Right atrium auricular region (tissue), 2 donors: ENCODE data around the gene FUT2. TPM values are rescaled to one million over a fixed set of nuclear protein-coding genes. Genes with fewer than 3 reads are reported as not detected.

Experiments used
- DNase-seq: peaks from one replicate; pipeline ENCODE4 v3.0.0-alpha.2; 2019; ENCODE audit warnings: low spot score
- H3K27ac ChIP-seq, 2 donors: fragments of 200-600 bp; sonication (generic); 1 replicate in 1 of 2; 2 replicates in 1 of 2; pipeline ENCODE4 v1.5.1; 2016 to 2019
- H3K27me3 ChIP-seq, 2 donors: fragments of 200-600 bp; sonication (generic); one replicate each; pipeline versions ENCODE4 v1.5.1 to v1.6.0; 2017 to 2019
- H3K36me3 ChIP-seq: fragments of 200-600 bp; sonication (generic); one replicate; pipeline ENCODE4 v1.5.1; 2016
- H3K4me1 ChIP-seq, 2 donors: fragments of 200-600 bp; sonication (generic); one replicate each; pipeline versions ENCODE4 v1.5.1 to v1.6.0; 2017 to 2019
- H3K4me3 ChIP-seq, 2 donors: fragments of 200-600 bp; sonication (generic); 1 replicate in 1 of 2; 2 replicates in 1 of 2; pipeline ENCODE4 v1.5.1; 2017 to 2019; ENCODE audit warnings: mild to moderate bottlenecking in 1 of 2, moderate library complexity in 1 of 2
- H3K9me3 ChIP-seq, 2 donors: fragments of 200-600 bp; sonication (generic); one replicate each; pipeline ENCODE4 v1.5.1; 2019
- CTCF ChIP-seq, 2 donors: fragments of 200-600 bp; sonication (generic); IDR thresholded peaks; one replicate each; pipeline ENCODE4 v1.5.1; 2019; ENCODE audit warnings: antibody characterized with exemption in 2 of 2
- total RNA-seq, 2 donors: library from RNA; depleted of rRNA; stranded (reverse); fragments of >200 nt; gene quantifications; one replicate each; pipeline ENCODE4 v1.1.0, GENCODE V29; 2016

Gene FUT2
- total RNA-seq, 2 donors from 2014 or later, result not detected

DNA sequence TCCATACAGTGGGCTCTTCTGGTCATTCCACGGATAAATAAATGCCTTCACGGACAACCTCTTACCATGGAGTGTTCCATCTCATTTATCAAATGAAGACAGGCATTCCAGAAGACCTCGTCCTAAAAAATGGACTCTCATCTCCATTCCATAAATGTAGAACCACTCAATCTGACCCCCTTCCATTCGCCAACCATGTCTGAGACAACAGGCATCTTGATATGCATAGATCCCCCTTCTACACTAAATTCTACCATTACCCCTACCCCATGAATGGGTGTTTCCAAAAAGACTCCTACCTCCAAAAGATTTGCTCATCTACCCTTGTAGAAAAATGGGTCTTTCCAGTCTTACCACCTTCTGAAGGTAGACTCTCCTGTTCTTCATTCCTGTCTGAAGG lies 35.7 kb downstream of the FUT2 start:
- H3K4me1 ChIP-seq, result no peaks in the 10 kb centered on the region
- peaks cover 7% of the 10 kb centered on the region for H3K36me3 ChIP-seq
- H3K27me3 ChIP-seq, result no peaks in the 10 kb centered on the region
- H3K27ac ChIP-seq, result no peak overlapping the region
- H3K4me3 ChIP-seq, result no peak overlapping the region
- no peaks in the 10 kb centered on the region for H3K9me3 ChIP-seq
- TF ChIP-seq CTCF (IDR thresholded peaks at IDR 0.05), result no peak
- DNase-seq, result no peak

DNA sequence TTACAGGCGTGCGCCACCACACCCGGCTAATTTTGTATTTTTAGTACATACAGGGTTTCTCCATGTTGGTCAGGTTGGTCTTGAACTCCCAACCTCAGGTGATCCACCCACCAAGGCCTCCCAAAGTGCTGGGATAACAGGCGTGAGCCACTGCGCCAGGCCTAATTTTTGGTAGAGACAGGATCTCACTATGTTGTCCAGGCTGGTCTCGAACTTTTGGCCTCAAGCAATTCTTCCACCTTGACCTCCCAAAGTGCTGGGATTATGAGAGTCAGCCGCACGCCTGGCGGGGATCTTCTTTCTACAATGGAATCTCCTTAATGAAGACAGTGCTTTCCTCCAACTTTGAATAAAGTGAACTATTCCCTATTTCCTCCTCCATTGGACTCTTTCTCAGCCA lies 38.9 kb downstream of the FUT2 start:
- TF ChIP-seq CTCF (IDR thresholded peaks at IDR 0.05), result no peak
- no peaks in the 10 kb centered on the region for H3K36me3 ChIP-seq
- no peak for DNase-seq

DNA sequence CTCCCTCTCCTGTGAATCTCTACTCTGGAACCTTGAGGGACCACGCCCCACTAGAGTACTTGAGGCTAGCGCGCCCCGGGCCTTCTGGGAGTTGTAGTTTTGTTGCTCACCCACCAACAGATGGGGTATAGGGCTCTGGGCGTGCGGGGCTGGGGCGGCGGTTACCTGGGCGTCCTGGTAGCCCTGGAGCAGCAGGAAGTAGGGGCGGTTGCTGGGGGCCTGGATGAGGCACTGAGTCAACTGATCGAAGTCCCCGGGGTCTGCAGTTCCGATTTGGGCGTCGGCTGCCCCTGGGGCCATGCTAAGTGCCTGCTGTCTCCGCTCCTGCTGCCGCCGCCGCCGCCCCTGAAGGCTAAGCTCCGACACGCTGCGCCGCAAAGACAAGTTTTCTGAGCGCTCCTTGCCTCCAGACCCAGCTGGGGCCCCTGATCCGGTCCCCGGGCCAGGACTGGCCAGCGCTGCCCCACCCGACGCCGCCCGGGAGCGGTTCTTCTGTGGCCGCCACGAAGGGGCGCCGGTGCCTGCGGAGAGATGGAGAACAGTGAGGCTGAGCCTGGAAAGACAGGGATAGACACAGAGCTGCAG lies 39.4 kb downstream of the FUT2 start:
- Histone ChIP-seq H3K4me1 (peaks cover 0 to 12% of the 10 kb centered on the region in 2 donors), H3K36me3 (no peaks in the 10 kb centered on the region), H3K9me3 (no peaks in the 10 kb centered on the region), H3K4me3 (peak overlapping the region in 1 of 2 donors; percentile 21), H3K27me3 (no peaks in the 10 kb centered on the region), H3K27ac (no peak overlapping the region)
- no peak for TF ChIP-seq CTCF (IDR thresholded peaks at IDR 0.05)
- no peak for DNase-seq

More for the DNA sequence above, 38.9 kb downstream of the FUT2 start:
- Histone ChIP-seq H3K9me3 (no peaks in the 10 kb centered on the region), H3K27ac (no peak overlapping the region), H3K4me1 (peaks cover 0 to 12% of the 10 kb centered on the region in 2 donors), H3K27me3 (no peaks in the 10 kb centered on the region), H3K4me3 (no peak overlapping the region)

DNA sequence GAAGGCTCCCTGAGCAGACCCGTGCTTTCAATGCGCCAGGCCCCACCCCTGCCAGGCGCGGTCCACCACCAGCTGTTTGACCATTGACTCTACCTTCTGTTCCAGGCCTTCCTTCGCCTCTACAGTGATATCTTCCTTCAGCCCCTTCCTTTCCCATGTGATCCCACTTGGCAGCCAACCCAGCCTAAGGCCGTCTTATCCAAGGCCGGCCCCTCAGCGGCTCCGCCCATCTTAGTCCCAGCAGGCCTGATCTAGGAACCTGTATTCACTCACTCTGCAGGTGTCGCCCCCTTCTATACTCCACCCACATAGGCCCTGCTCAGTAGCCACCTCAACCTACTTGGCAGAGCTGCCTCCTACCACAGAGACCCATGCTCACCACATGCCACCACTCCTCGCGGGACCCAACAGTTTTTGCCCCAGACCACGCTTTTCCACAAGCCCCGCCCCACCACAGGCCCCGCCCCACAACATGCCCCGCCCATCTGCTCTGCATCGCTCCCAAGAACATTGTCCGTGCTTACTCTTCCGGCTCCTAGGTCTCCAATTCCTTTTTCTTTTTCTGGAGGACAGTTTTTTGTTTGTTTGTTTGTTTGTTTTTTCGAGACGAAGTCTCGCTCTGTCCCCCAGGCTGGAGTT lies 41.7 kb downstream of the FUT2 start:
- Histone ChIP-seq H3K4me3 (no peak overlapping the region), H3K9me3 (no peaks in the 10 kb centered on the region)
- no peak for DNase-seq

GRCh38 chr19:48738557-48739403 lies 43.0 kb downstream of the FUT2 start:
- no peaks in the 10 kb centered on the region for H3K27me3 ChIP-seq
- peak; percentile 84 for DNase-seq
- peaks cover 0 to 17% of the 10 kb centered on the region in 2 donors for H3K4me1 ChIP-seq
- peak; percentile 55 to 66 for TF ChIP-seq CTCF (IDR thresholded peaks at IDR 0.05)
- peak overlapping the region; percentile 55 to 63 for H3K4me3 ChIP-seq
- no peaks in the 10 kb centered on the region for H3K36me3 ChIP-seq
- no peaks in the 10 kb centered on the region for H3K9me3 ChIP-seq
- peak overlapping the region; percentile 79 to 80 for H3K27ac ChIP-seq

More for the DNA sequence above, 41.7 kb downstream of the FUT2 start:
- TF ChIP-seq CTCF (IDR thresholded peaks at IDR 0.05), result no peak
- peaks cover 0 to 17% of the 10 kb centered on the region in 2 donors for H3K4me1 ChIP-seq
- H3K36me3 ChIP-seq, result no peaks in the 10 kb centered on the region
- H3K27me3 ChIP-seq, result no peaks in the 10 kb centered on the region
- H3K27ac ChIP-seq, result no peak overlapping the region
